ENCODE results near the gene NPAS3.

DNA sequence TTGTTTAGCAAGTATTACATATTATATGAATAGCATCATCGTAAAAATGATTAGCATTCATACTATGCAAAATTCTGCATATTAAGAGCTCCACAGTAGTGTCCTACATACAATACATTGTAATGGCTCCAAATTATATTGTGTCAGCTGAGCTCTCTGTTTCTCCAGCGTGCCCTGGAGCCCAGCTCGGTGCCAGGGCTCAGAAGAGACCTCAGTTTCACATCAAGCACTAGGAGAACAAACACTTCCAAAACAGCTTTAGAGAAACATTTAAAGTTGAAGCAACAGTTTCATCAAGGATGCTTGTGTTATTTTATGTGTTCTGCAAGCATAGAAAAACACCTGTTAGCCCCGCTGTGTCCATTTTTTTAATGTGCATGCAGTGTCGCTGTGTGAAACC is 555.3 kb downstream of the NPAS3 start:
- no peak for TF ChIP-seq POLR2A (IDR thresholded peaks at IDR 0.05; ENCODE audit: low read length)
- TF ChIP-seq GATA1 (IDR thresholded peaks at IDR 0.05; ENCODE audit: low read depth, low read length): no peak

Data from erythroblast (primary cell).